Activated T-cell treated with anti-CD3 and anti-CD28 coated beads for 4 hours (primary cell): ENCODE measurements around the gene CELA2A.
"Not testable (repeated sequence)": the region's sequence is repeated elsewhere in the genome, so short reads cannot be mapped to it uniquely, and the experiment has no call there.

Source experiments
- DNase-seq: peaks from one replicate; pipeline ENCODE4 v3.0.0-alpha.2; 2020

Gene CELA2A

GRCh38 chr1:15425521-15425920 lies 31.0 kb upstream of the CELA2A start:
- no peak for DNase-seq

- DNase-seq: no peak
Observed at GRCh38 chr1:15425958-15426357, 30.6 kb upstream of the CELA2A start.

- DNase-seq: no peak
Observed at GRCh38 chr1:15426492-15427279, 29.8 kb upstream of the CELA2A start.

GRCh38 chr1:15427280-15427666 lies 29.3 kb upstream of the CELA2A start:
- DNase-seq: no peak

- DNase-seq: not testable (repeated sequence)
Observed at GRCh38 chr1:15428252-15428651, 28.3 kb upstream of the CELA2A start.

GRCh38 chr1:15428815-15429435 lies 27.6 kb upstream of the CELA2A start:
- DNase-seq: no peak

GRCh38 chr1:15429701-15430149 lies 26.8 kb upstream of the CELA2A start:
- no peak for DNase-seq

- DNase-seq: peak; percentile 76
Observed at GRCh38 chr1:15430787-15431570, 25.6 kb upstream of the CELA2A start.

GRCh38 chr1:15431571-15431948 lies 25.0 kb upstream of the CELA2A start:
- DNase-seq: no peak

GRCh38 chr1:15432324-15432723 lies 24.2 kb upstream of the CELA2A start:
- no peak for DNase-seq

GRCh38 chr1:15433471-15433870 lies 23.1 kb upstream of the CELA2A start:
- DNase-seq: no peak

GRCh38 chr1:15434739-15435138 lies 21.8 kb upstream of the CELA2A start:
- not testable (repeated sequence) for DNase-seq

- no peak for DNase-seq
Observed at GRCh38 chr1:15435239-15436077, 21.1 kb upstream of the CELA2A start.

GRCh38 chr1:15436881-15437442 lies 19.6 kb upstream of the CELA2A start:
- no peak for DNase-seq

GRCh38 chr1:15439325-15439724 lies 17.2 kb upstream of the CELA2A start:
- DNase-seq: no peak

- DNase-seq: no peak
Observed at GRCh38 chr1:15440357-15440756, 16.2 kb upstream of the CELA2A start.

- no peak for DNase-seq
Observed at GRCh38 chr1:15441247-15441646, 15.3 kb upstream of the CELA2A start.

GRCh38 chr1:15442119-15442518 lies 14.4 kb upstream of the CELA2A start:
- DNase-seq: no peak

- DNase-seq: no peak
Observed at GRCh38 chr1:15442759-15443158, 13.8 kb upstream of the CELA2A start.

- no peak for DNase-seq
Observed at GRCh38 chr1:15443281-15443680, 13.3 kb upstream of the CELA2A start.

GRCh38 chr1:15444468-15445389 lies 11.8 kb upstream of the CELA2A start:
- DNase-seq: no peak
